WERI-Rb-1 (cell line): ENCODE results near the gene LRBA.
"Not testable (repeated sequence)": the region's sequence is repeated elsewhere in the genome, so short reads cannot be mapped to it uniquely, and the experiment has no call there.

Experiments
- DNase-seq: peaks from one replicate; pipeline ENCODE4 v3.0.0-alpha.2; 2020
- H3K27ac ChIP-seq: fragments of 250-450 bp; sonication (Bioruptor Pico); 2 replicates; pipeline ENCODE4 v1.5.1; 2020; ENCODE audit warnings: mild to moderate bottlenecking, moderate library complexity
- H3K27me3 ChIP-seq: fragments of 250-450 bp; sonication (Bioruptor Pico); 2 replicates; pipeline ENCODE4 v1.5.1; 2021; ENCODE audit warnings: mild to moderate bottlenecking, low read depth, moderate library complexity; ENCODE audit not compliant: insufficient read depth, severe bottlenecking
- H3K36me3 ChIP-seq: fragments of 250-450 bp; sonication (Bioruptor Pico); 2 replicates; pipeline ENCODE4 v1.5.1; 2020; ENCODE audit warnings: mild to moderate bottlenecking, moderate library complexity
- H3K4me3 ChIP-seq: 2 replicates; pipeline ENCODE4 v1.5.1; 2011; ENCODE audit warnings: low read depth, mild to moderate bottlenecking, control low read depth, low read length
- H3K9me3 ChIP-seq: fragments of 250-450 bp; sonication (Bioruptor Pico); 2 replicates; pipeline ENCODE4 v1.5.1; 2021; ENCODE audit warnings: mild to moderate bottlenecking, moderate library complexity; ENCODE audit not compliant: severe bottlenecking
- TF ChIP-seq, protein P1 (sequence below): IDR thresholded peaks from 2 replicates; pipeline ENCODE4 v1.5.1; 2011; ENCODE audit warnings: low read depth, mild to moderate bottlenecking, control low read depth, inconsistent platforms, low read length

Gene LRBA, protein sequence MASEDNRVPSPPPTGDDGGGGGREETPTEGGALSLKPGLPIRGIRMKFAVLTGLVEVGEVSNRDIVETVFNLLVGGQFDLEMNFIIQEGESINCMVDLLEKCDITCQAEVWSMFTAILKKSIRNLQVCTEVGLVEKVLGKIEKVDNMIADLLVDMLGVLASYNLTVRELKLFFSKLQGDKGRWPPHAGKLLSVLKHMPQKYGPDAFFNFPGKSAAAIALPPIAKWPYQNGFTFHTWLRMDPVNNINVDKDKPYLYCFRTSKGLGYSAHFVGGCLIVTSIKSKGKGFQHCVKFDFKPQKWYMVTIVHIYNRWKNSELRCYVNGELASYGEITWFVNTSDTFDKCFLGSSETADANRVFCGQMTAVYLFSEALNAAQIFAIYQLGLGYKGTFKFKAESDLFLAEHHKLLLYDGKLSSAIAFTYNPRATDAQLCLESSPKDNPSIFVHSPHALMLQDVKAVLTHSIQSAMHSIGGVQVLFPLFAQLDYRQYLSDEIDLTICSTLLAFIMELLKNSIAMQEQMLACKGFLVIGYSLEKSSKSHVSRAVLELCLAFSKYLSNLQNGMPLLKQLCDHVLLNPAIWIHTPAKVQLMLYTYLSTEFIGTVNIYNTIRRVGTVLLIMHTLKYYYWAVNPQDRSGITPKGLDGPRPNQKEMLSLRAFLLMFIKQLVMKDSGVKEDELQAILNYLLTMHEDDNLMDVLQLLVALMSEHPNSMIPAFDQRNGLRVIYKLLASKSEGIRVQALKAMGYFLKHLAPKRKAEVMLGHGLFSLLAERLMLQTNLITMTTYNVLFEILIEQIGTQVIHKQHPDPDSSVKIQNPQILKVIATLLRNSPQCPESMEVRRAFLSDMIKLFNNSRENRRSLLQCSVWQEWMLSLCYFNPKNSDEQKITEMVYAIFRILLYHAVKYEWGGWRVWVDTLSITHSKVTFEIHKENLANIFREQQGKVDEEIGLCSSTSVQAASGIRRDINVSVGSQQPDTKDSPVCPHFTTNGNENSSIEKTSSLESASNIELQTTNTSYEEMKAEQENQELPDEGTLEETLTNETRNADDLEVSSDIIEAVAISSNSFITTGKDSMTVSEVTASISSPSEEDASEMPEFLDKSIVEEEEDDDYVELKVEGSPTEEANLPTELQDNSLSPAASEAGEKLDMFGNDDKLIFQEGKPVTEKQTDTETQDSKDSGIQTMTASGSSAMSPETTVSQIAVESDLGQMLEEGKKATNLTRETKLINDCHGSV (N-terminal part only)

DNA sequence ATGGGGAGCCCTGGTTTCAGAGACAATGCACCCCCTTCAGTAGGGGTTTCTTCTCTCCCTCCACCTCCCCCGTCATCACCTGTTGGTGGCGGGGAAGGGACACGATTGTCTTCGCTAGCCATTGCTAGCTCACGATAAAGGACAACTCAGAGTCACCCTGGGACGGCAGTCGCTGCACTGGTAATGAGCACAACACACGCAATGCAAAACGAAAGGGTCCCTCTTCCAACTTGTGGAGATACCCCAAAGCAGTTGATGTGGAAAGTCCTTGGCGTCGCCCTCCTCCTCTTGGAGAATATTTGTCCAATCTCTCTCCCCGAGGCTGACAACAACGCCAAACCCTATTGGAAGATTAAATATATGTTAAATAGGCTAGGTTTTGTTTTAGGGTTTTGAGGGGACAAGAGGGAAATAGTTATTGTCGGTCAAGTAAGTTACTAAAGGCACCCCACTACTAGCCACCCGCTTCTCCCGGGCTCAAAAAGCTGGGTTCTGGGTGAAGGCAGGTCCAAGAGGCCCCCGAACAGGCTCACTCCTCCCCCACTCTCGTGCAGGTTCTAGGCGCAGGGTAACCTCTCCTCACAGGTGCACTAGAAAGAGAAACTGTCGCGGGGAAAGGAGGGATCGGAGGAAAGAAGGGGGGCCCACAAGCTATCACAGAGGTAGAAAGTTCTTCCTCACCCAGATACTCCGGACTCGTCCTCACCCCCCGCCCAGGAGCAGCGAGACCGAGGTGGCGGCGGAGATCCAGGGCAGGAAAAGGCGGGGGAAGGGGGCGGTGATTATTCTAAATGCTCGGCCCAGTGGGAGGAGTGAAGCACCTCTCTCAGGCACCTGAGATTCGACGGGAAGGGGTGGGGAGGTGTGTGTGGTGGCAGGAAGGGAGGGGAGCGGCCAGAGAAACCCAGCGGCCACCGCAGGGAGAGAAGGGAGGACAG lies at the start of gene LRBA:
Gene LRBA (minus strand): TSS at position 764 of the 938 bp plus-strand sequence. CDS start 642 bp downstream, at position 122.
- Histone ChIP-seq H3K27me3 (no peaks in the 10 kb centered on the region), H3K4me3 (peak within 1 kb of the TSS; percentile 92), H3K36me3 (peaks cover 20% of the 10 kb centered on the region), H3K27ac (peak within 1 kb of the TSS; percentile 97), H3K9me3 (no peaks in the 10 kb centered on the region)
- TF ChIP-seq, protein P1, sequence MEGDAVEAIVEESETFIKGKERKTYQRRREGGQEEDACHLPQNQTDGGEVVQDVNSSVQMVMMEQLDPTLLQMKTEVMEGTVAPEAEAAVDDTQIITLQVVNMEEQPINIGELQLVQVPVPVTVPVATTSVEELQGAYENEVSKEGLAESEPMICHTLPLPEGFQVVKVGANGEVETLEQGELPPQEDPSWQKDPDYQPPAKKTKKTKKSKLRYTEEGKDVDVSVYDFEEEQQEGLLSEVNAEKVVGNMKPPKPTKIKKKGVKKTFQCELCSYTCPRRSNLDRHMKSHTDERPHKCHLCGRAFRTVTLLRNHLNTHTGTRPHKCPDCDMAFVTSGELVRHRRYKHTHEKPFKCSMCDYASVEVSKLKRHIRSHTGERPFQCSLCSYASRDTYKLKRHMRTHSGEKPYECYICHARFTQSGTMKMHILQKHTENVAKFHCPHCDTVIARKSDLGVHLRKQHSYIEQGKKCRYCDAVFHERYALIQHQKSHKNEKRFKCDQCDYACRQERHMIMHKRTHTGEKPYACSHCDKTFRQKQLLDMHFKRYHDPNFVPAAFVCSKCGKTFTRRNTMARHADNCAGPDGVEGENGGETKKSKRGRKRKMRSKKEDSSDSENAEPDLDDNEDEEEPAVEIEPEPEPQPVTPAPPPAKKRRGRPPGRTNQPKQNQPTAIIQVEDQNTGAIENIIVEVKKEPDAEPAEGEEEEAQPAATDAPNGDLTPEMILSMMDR = peak; percentile 22; the same call in 1 of the 2 replicates
- DNase-seq = peak; percentile 96

DNA sequence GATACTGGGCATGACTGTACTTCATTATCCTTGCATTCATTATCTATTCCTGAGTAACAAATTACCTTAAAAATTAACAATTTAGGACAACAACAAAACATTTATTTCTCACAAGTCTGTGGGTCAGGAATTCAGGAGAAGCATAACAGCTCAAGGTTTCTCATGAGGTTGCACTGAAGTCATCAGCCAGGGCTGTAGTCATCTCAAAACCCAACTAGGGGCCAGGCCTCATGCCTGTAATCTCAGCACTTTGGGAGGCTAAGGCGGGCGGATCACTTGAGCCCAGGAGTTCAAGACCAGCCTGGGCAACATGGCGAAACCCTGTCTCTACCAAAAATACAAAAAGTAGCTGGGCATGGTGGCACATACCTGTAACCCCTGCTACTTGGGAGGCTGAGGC lies 48.1 kb upstream of the LRBA start:
- H3K4me3 ChIP-seq, DNase-seq, H3K27ac ChIP-seq, H3K27me3 ChIP-seq, H3K9me3 ChIP-seq, H3K36me3 ChIP-seq: not testable (repeated sequence)

DNA sequence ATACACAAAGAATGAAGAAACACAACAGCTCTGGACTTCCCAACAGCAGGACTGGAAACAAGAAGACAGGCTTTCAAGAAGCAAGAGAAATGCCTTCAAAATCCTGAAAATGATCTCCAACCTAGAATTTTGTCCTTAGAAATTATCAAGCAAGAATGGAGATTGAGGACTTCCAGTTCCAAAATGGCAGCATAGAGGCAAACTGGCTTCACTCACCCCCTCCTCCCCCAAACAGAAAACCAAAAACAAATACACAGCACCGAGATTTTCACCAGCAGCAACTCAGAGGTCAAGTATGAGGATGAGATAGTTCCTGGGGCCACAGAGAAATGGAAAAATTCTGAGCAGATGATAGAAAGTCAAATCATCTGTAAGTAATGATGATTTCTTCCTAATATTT lies 40.5 kb upstream of the LRBA start:
- TF ChIP-seq, protein P1 = no peak
- no peak overlapping the region for H3K4me3 ChIP-seq
- H3K27ac ChIP-seq = no peak overlapping the region
- no peaks in the 10 kb centered on the region for H3K27me3 ChIP-seq
- no peaks in the 10 kb centered on the region for H3K9me3 ChIP-seq
- DNase-seq = no peak
- no peaks in the 10 kb centered on the region for H3K36me3 ChIP-seq

DNA sequence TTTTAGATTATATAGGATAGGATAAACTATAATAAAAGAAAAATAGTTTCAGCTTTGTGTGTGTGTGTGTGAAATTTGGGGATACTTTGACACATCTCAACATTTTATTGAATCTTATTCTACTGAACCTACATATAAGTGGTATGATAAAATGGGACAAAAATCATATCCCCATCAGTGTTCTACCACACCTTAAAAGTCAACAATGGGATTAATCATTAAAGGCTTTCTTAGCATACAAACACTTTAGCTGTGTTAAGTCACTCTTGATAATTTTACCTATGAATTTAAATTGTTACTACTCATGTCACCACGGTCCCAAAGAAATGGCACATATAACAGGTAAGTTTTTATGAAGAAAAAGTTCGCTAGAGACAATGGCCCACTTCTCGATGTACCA lies 37.7 kb upstream of the LRBA start:
- no peak overlapping the region for H3K4me3 ChIP-seq
- H3K27me3 ChIP-seq = no peaks in the 10 kb centered on the region
- no peaks in the 10 kb centered on the region for H3K9me3 ChIP-seq
- H3K27ac ChIP-seq = no peak overlapping the region
- no peak for DNase-seq
- no peaks in the 10 kb centered on the region for H3K36me3 ChIP-seq
- TF ChIP-seq, protein P1 = no peak

DNA sequence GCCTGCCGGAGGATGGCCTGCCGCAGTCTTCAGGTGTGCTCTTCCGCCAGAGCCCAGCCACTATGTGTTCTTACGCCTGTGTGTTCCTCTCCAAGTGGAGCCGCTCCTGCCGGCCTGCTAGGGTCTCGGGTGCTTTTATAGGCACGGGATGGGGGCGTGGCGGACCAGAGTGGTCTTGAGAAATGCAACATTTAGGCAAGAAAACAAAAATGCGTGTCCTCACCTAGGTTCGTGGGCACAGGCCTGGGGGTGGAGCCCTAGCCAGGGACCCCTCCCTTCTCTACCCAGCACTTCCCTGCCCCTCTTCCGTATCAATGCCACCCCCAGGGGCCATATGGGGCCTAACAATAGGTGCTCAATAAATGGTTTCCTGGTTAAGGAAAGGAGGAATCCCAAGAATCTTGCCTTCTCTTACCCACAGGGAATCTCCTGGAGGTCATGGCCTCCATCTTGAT lies 34.4 kb upstream of the LRBA start:
- TF ChIP-seq, protein P1 = no peak
- Histone ChIP-seq H3K9me3 (no peaks in the 10 kb centered on the region), H3K27ac (no peak overlapping the region), H3K27me3 (no peaks in the 10 kb centered on the region), H3K36me3 (no peaks in the 10 kb centered on the region), H3K4me3 (no peak overlapping the region)
- no peak for DNase-seq
